H1 (cell line): ENCODE data around the gene GALE. TPM values are rescaled to one million over a fixed set of nuclear protein-coding genes. Genes with fewer than 3 reads are reported as not detected.
A peak's percentile ranks its signal among the peaks of the same experiment; 100 is the strongest.

Source experiments
- CTCF ChIA-PET: fragments of 300-600 bp; sonication (Branson Sonifier 250); formaldehyde crosslinking; loops from one replicate; lab custom pipeline; 2021; ENCODE audit not compliant: partially characterized antibody; lab: Charles Lee
- POLR2A ChIA-PET: fragments of 300-600 bp; sonication (Branson Sonifier 250); formaldehyde crosslinking; loops from one replicate; lab custom pipeline; 2021; ENCODE audit warnings: inconsistent platforms; ENCODE audit not compliant: partially characterized antibody; lab: Charles Lee
- DNase-seq, 2 experiments: peaks; one replicate each; pipeline versions ENCODE4 v3.0.0 to v3.0.0-alpha.2; 2010 to 2022; ENCODE audit warnings: low spot score in 2 of 2, low read depth in 1 of 2, mixed read lengths in 1 of 2
- FAIRE-seq: peaks from 2 replicates; lab custom pipeline; 2011; peaks lifted over from hg19 to GRCh38; lab: Jason Lieb, UNC
- H2AFZ ChIP-seq: 2 replicates; pipeline ENCODE4 v1.8.1; 2012; ENCODE audit warnings: low read length, inconsistent platforms
- H2AK5ac ChIP-seq: 2 replicates; pipeline ENCODE4 v1.6.1; 2013; ENCODE audit warnings: low read depth, low read length
- H2BK120ac ChIP-seq: replicated peaks from 2 replicates; pipeline ENCODE3; 2013; ENCODE audit warnings: low read depth, low read length, inconsistent platforms
- H2BK12ac ChIP-seq: 2 replicates; pipeline ENCODE4 v1.6.1; 2013; ENCODE audit warnings: low read depth, low read length
- H2BK15ac ChIP-seq: 2 replicates; pipeline ENCODE4 v1.6.1; 2013; ENCODE audit warnings: low read length
- H2BK20ac ChIP-seq: 2 replicates; pipeline ENCODE4 v1.6.1; 2013; ENCODE audit warnings: low read length
- H2BK5ac ChIP-seq: 2 replicates; pipeline ENCODE4 v1.6.1; 2013; ENCODE audit warnings: low read depth, low read length
- H3K14ac ChIP-seq: 2 replicates; pipeline ENCODE4 v1.6.1; 2013; ENCODE audit warnings: inconsistent platforms; ENCODE audit not compliant: insufficient read length
- H3K18ac ChIP-seq: 2 replicates; pipeline ENCODE4 v1.6.1; 2013; ENCODE audit warnings: low read length; ENCODE audit errors: extremely low read depth
- H3K23ac ChIP-seq: 2 replicates; pipeline ENCODE4 v1.6.1; 2013; ENCODE audit warnings: inconsistent platforms; ENCODE audit not compliant: insufficient read length
- H3K23me2 ChIP-seq: 2 replicates; pipeline ENCODE4 v1.6.1; 2013; ENCODE audit warnings: low read depth, low read length
- H3K27ac ChIP-seq: 2 replicates; pipeline ENCODE4 v1.6.1; 2011; ENCODE audit warnings: low read depth, low read length, inconsistent platforms
- H3K27me3 ChIP-seq, 4 experiments: replicated peaks in 1 of 4; 1 replicate in 1 of 4; 2 replicates in 3 of 4; pipeline versions ENCODE4 v1.6.1 to v1.8.1; 2011 to 2013; ENCODE audit warnings: low read length in 3 of 4, mild to moderate bottlenecking in 3 of 4, inconsistent platforms in 2 of 4, mixed read lengths in 2 of 4, moderate library complexity in 1 of 4; ENCODE audit not compliant: control insufficient read depth in 3 of 4, insufficient read depth in 3 of 4; ENCODE audit errors: extremely low read depth in 1 of 4
- H3K36me3 ChIP-seq, 4 experiments: 2 replicates each; pipeline versions ENCODE4 v1.6.1 to v1.8.1; 2011 to 2013; ENCODE audit warnings: mild to moderate bottlenecking in 4 of 4, low read length in 3 of 4, moderate library complexity in 2 of 4, control low read depth in 1 of 4, inconsistent platforms in 1 of 4; ENCODE audit not compliant: insufficient read depth in 4 of 4, control insufficient read depth in 2 of 4
- H3K4ac ChIP-seq: replicated peaks from 2 replicates; pipeline ENCODE3; 2013; ENCODE audit warnings: low read length, low read depth, mixed read lengths, inconsistent platforms; ENCODE audit not compliant: insufficient read length
- H3K4me1 ChIP-seq, 4 experiments: replicated peaks in 1 of 4; 1 replicate in 1 of 4; 2 replicates in 3 of 4; pipeline versions ENCODE4 v1.6.1 to v1.8.1; 2011 to 2013; ENCODE audit warnings: low read length in 3 of 4, inconsistent platforms in 2 of 4, mixed read lengths in 1 of 4; ENCODE audit not compliant: insufficient read depth in 4 of 4, control insufficient read depth in 3 of 4
- H3K4me2 ChIP-seq, 2 experiments: 2 replicates each; pipeline versions ENCODE4 v1.6.1 to v1.8.1; 2011 to 2013; ENCODE audit warnings: low read depth in 2 of 2, low read length in 2 of 2, control low read depth in 1 of 2, inconsistent platforms in 1 of 2, mild to moderate bottlenecking in 1 of 2; ENCODE audit not compliant: insufficient read depth in 1 of 2
- H3K4me3 ChIP-seq, 4 experiments: fragments of 200-600, 300-600 bp in 1 of 4; sonication (generic), shearing (Covaris generic), sonication (Bioruptor Twin) in 1 of 4; 2 replicates each; pipeline versions ENCODE4 v1.5.1 to v1.8.1; 2011 to 2016; ENCODE audit warnings: low read length in 4 of 4, low read depth in 3 of 4, control low read depth in 2 of 4, inconsistent platforms in 2 of 4, mild to moderate bottlenecking in 2 of 4, mixed read lengths in 1 of 4, moderate library complexity in 1 of 4; ENCODE audit not compliant: insufficient read depth in 2 of 4; ENCODE audit errors: extremely low read depth in 1 of 4
- H3K56ac ChIP-seq: replicated peaks from 2 replicates; pipeline ENCODE3; 2013; ENCODE audit warnings: low read depth, mild to moderate bottlenecking, mixed read lengths, low read length, inconsistent platforms; ENCODE audit not compliant: insufficient read length
- H3K79me1 ChIP-seq: 2 replicates; pipeline ENCODE4 v1.6.1; 2013; ENCODE audit warnings: low read depth, low read length, control low read depth
- H3K79me2 ChIP-seq, 2 experiments: 2 replicates each; pipeline versions ENCODE4 v1.6.1 to v1.8.1; 2012 to 2013; ENCODE audit warnings: low read length in 2 of 2, mild to moderate bottlenecking in 2 of 2, inconsistent platforms in 1 of 2; ENCODE audit not compliant: insufficient read depth in 2 of 2, control insufficient read depth in 1 of 2
- H3K9ac ChIP-seq, 4 experiments: replicated peaks in 1 of 4; 1 replicate in 1 of 4; 2 replicates in 3 of 4; pipeline versions ENCODE4 v1.6.1 to v1.8.1; 2011 to 2013; ENCODE audit warnings: low read depth in 3 of 4, low read length in 3 of 4, control low read depth in 2 of 4, mild to moderate bottlenecking in 2 of 4, moderate library complexity in 2 of 4, inconsistent platforms in 1 of 4; ENCODE audit errors: extremely low read depth in 1 of 4
- H3K9me3 ChIP-seq, 2 experiments: 2 replicates each; pipeline versions ENCODE4 v1.6.1 to v1.8.1; 2012 to 2013; ENCODE audit warnings: mild to moderate bottlenecking in 2 of 2, moderate library complexity in 2 of 2, control low read depth in 1 of 2, inconsistent platforms in 1 of 2, low read depth in 1 of 2, low read length in 1 of 2, mixed read lengths in 1 of 2; ENCODE audit not compliant: insufficient read depth in 2 of 2
- H4K20me1 ChIP-seq, 2 experiments: replicated peaks in 1 of 2; 2 replicates each; pipeline versions ENCODE3 to v1.8.1; 2011 to 2013; ENCODE audit warnings: inconsistent platforms in 2 of 2, low read length in 2 of 2, mild to moderate bottlenecking in 1 of 2; ENCODE audit not compliant: insufficient read depth in 2 of 2, control insufficient read depth in 1 of 2
- H4K5ac ChIP-seq: 2 replicates; pipeline ENCODE4 v1.6.1; 2013; ENCODE audit warnings: low read length, low read depth, mixed read lengths, inconsistent platforms; ENCODE audit not compliant: insufficient read length
- H4K8ac ChIP-seq: 2 replicates; pipeline ENCODE4 v1.8.0; 2013; ENCODE audit warnings: mild to moderate bottlenecking, moderate library complexity, low read length, inconsistent platforms; ENCODE audit not compliant: insufficient read depth; ENCODE audit errors: extremely low read depth
- H4K91ac ChIP-seq: replicated peaks from 2 replicates; pipeline ENCODE3; 2013; ENCODE audit warnings: low read length, mixed read lengths, inconsistent platforms; ENCODE audit not compliant: insufficient read length
- ASH2L ChIP-seq: fragments of 200-600, 300-600 bp; sonication (generic); IDR thresholded peaks from one replicate; pipeline ENCODE4 v1.7.1; 2017; ENCODE audit warnings: low read length
- RAD21 ChIP-seq, 2 experiments: IDR thresholded peaks in 1 of 2; conservative IDR thresholded peaks in 1 of 2; 2 replicates each; pipeline ENCODE4 v1.6.1; 2011; ENCODE audit warnings: low read depth in 2 of 2, low read length in 2 of 2, improper control_type of control experiment in 1 of 2, inconsistent platforms in 1 of 2, mild to moderate bottlenecking in 1 of 2, moderate library complexity in 1 of 2
- RXRA ChIP-seq: IDR thresholded peaks from 2 replicates; pipeline ENCODE4 v1.6.1; 2011; ENCODE audit warnings: low read depth, mild to moderate bottlenecking, low read length, moderate library complexity; ENCODE audit not compliant: insufficient read depth
- WGBS, 2 experiments: shearing (Covaris generic) in 1 of 2; methylation state at CpG; one replicate each; pipeline versions ENCODE4 v1.1.6 to v1.1.7; 2013 to 2015; ENCODE audit warnings: low lambda C conversion rate in 2 of 2, mixed read lengths in 2 of 2, inconsistent platforms in 1 of 2, low coverage in 1 of 2, missing lambda C conversion rate in 1 of 2; ENCODE audit not compliant: insufficient replicate concordance in 2 of 2, insufficient coverage in 1 of 2, insufficient read length in 1 of 2; ENCODE audit errors: extremely low coverage in 1 of 2, missing lambda C conversion rate in 1 of 2; 5-methylcytosine and 5-hydroxymethylcytosine counted together
- polyA plus RNA-seq, 7 experiments: library from polyadenylated mRNA; depleted of rRNA in 3 of 7; stranded (reverse) in 5 of 7; unstranded in 2 of 7; fragments of >200 nt in 5 of 7; fragments of 200-250 nt in 2 of 7; gene quantifications; 1 replicate in 5 of 7; 2 replicates in 1 of 7; 4 replicates in 1 of 7; pipeline versions ENCODE4 v1.2.1 to v1.2.3, GENCODE V29; 2011 to 2013; ENCODE audit warnings: missing spikeins in 2 of 7, mixed read lengths in 2 of 7
- total RNA-seq: library from RNA; stranded (reverse); fragmentation: NEBNext Ultra II Directional; extraction: Animal tissue kit (Norgen Biotek cat#: 25700); gene quantifications from 2 replicates; pipeline ENCODE4 v1.2.1, GENCODE V29; 2021
- TF ChIP-seq, protein P1 (sequence below): IDR thresholded peaks from 2 replicates; pipeline ENCODE4 v1.6.1; 2011; ENCODE audit warnings: low read depth, mild to moderate bottlenecking, low read length; ENCODE audit not compliant: insufficient read depth

GALE gene
- total and polyA plus RNA-seq, 2 of the 8 experiments (the other 6 are each of a cell fraction or from before 2014, with no cell fraction given): 26.0 to 33.9 TPM

DNA sequence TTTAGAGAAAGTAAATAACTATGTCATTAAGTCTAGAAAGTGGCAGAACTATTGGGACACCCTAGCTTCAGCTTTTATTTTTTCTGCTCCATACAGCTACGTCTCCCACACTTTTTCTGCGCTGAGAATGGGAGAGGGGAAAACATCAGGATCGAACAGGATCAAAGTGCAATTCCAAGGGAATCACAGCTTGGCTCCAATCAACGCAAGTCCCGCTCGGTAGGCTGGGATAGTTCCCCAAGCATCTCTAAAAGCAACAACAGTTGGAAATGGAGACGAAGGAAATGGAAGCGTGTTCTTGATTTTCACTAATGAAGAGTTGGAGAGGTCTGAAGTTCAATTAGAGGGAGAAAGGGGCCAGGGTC, 24.1 kb upstream of the GALE start:
- peak overlapping the region; percentile 96 for H2BK5ac ChIP-seq
- H3K18ac ChIP-seq: no peak overlapping the region; the same call in 1 of the 2 replicates
- no peaks in the 10 kb centered on the region for H4K20me1 ChIP-seq
- H4K8ac ChIP-seq: peak overlapping the region; percentile 98
- H3K4me3 ChIP-seq: peak overlapping the region; percentile 90 to 96 (median 94)
- H3K4me2 ChIP-seq: peak overlapping the region; percentile 86 to 88
- no peak for FAIRE-seq
- ChIA-PET CTCF (interaction anchor here (0.9 to 8.5 kb wide), 5 partner anchors 14 to 79 kb away, joined by 3 to 99 read pairs (median 6); no protein-coding TSS in a partner anchor), POLR2A (interaction anchor here (0.7 to 4.2 kb wide), 10 partner anchors 8 to 63 kb away, joined by 3 to 28 read pairs (median 4); partner anchors contain the start of genes GALE and PITHD1)
- H2AK5ac ChIP-seq: no peak overlapping the region
- H3K9me3 ChIP-seq: no peaks in the 10 kb centered on the region
- H3K79me1 ChIP-seq: 0 out of 2 replicates have a peak, but pooled peaks cover 3% of the 10 kb centered on the region
- H2BK15ac ChIP-seq: no peak overlapping the region
- H3K14ac ChIP-seq: no peak overlapping the region
- no peak overlapping the region for H3K23ac ChIP-seq
- H3K23me2 ChIP-seq: peaks cover 4% of the 10 kb centered on the region
- no peak for DNase-seq
- no peak for TF ChIP-seq RAD21 (IDR thresholded peaks at IDR 0.05 in 1 of 2, conservative IDR thresholded peaks at IDR 0.05 in 1 of 2; ENCODE audit: low read depth in 2 of 2, low read length in 2 of 2)
- no peak for TF ChIP-seq RXRA
- TF ChIP-seq ASH2L: no peak
- TF ChIP-seq, protein P1, sequence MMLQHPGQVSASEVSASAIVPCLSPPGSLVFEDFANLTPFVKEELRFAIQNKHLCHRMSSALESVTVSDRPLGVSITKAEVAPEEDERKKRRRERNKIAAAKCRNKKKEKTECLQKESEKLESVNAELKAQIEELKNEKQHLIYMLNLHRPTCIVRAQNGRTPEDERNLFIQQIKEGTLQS: no peak
- no peak overlapping the region for H2BK12ac ChIP-seq
- H3K27me3 ChIP-seq: no peaks in the 10 kb centered on the region
- peak overlapping the region; percentile 96 for H3K27ac ChIP-seq
- peaks cover 0 to 3% of the 10 kb centered on the region in 2 experiments; a peak in 1 of 4 replicates for H3K79me2 ChIP-seq
- peak overlapping the region; percentile 32 for H4K5ac ChIP-seq
- peaks cover 0 to 6% (median 1%) of the 10 kb centered on the region in 4 experiments; a peak in 2 of 7 replicates for H3K4me1 ChIP-seq
- peak overlapping the region; percentile 28; the same call in 1 of the 2 replicates for H2AFZ ChIP-seq
- peak overlapping the region; percentile 90 to 94 (median 93) for H3K9ac ChIP-seq
- no peaks in the 10 kb centered on the region for H3K36me3 ChIP-seq
- peak overlapping the region; percentile 42 for H3K56ac ChIP-seq
- H3K4ac ChIP-seq: no peak overlapping the region
- H4K91ac ChIP-seq: no peak overlapping the region
- H2BK20ac ChIP-seq: no peak overlapping the region
- WGBS, 2 experiments: 9% methylated on average over 8 of the region's 8 CpGs; no CpG with 5 or more reads in 1 of the 2 experiments
- peak overlapping the region; percentile 68 for H2BK120ac ChIP-seq
